Tibial nerve (tissue), 4 donors: ENCODE measurements around the gene FTCD. TPM values are rescaled to one million over a fixed set of nuclear protein-coding genes. Genes with fewer than 3 reads are reported as not detected.
A peak's percentile ranks its signal among the peaks of the same experiment; 100 is the strongest.
"Not testable (repeated sequence)": the region's sequence is repeated elsewhere in the genome, so short reads cannot be mapped to it uniquely, and the experiment has no call there.

Experiments used
- DNase-seq, 2 donors: peaks; one replicate each; pipeline ENCODE4 v3.0.0-alpha.2; 2019; ENCODE audit warnings: low spot score in 2 of 2
- H3K27ac ChIP-seq, 4 donors: fragments of 200-600 bp; sonication (generic) in 3 of 4; one replicate each; pipeline ENCODE4 v1.5.1; 2017 to 2019; ENCODE audit warnings: mild to moderate bottlenecking in 1 of 4
- H3K27me3 ChIP-seq, 2 donors: fragments of 200-600 bp; sonication (generic) in 1 of 2; one replicate each; pipeline versions ENCODE4 v1.5.1 to v1.6.0; 2017 to 2019
- H3K36me3 ChIP-seq, 3 donors: fragments of 200-600 bp; sonication (generic); one replicate each; pipeline ENCODE4 v1.5.1; 2018 to 2019
- H3K4me1 ChIP-seq, 4 donors: fragments of 200-600 bp; sonication (generic) in 3 of 4; one replicate each; pipeline ENCODE4 v1.5.1; 2017 to 2019
- H3K4me3 ChIP-seq, 4 donors: fragments of 200-600 bp; sonication (generic) in 3 of 4; one replicate each; pipeline ENCODE4 v1.5.1; 2017 to 2019; ENCODE audit warnings: mild to moderate bottlenecking in 1 of 4, moderate library complexity in 1 of 4
- H3K9me3 ChIP-seq, 4 donors: fragments of 200-600 bp; sonication (generic) in 3 of 4; one replicate each; pipeline ENCODE4 v1.5.1; 2017 to 2019
- EP300 ChIP-seq, 2 donors: sonication (generic); formaldehyde crosslinking; IDR thresholded peaks; one replicate each; pipeline ENCODE4 v1.6.1; 2017; ENCODE audit warnings: antibody characterized with exemption in 2 of 2, mild to moderate bottlenecking in 1 of 2
- POLR2A ChIP-seq, 2 donors: fragments of 450-650 bp; IDR thresholded peaks; one replicate each; pipeline ENCODE4 v1.6.1; 2017; ENCODE audit warnings: antibody characterized with exemption in 2 of 2, mild to moderate bottlenecking in 2 of 2, moderate library complexity in 2 of 2
- WGBS, 2 donors: methylation state at CpG; one replicate each; pipeline ENCODE4 v1.1.5; 2018; 5-methylcytosine and 5-hydroxymethylcytosine counted together
- total RNA-seq, 4 donors: library from RNA; depleted of rRNA; stranded (reverse); fragments of >200 nt; gene quantifications; one replicate each; pipeline ENCODE4 v1.1.0, GENCODE V29; 2016
- TF ChIP-seq, protein P1 (sequence below), 5 experiments: fragments of 200-600 bp in 3 of 5; fragments of 450-650 bp in 2 of 5; sonication (generic) in 3 of 5; IDR thresholded peaks; one replicate each; pipeline ENCODE4 v1.5.1; 2016 to 2019; ENCODE audit warnings: antibody characterized with exemption in 5 of 5, mild to moderate bottlenecking in 3 of 5, moderate library complexity in 2 of 5

Gene FTCD
- total RNA-seq, 4 donors from 2014 or later, result 2.2 to 21.2 (median 2.5) TPM

DNA sequence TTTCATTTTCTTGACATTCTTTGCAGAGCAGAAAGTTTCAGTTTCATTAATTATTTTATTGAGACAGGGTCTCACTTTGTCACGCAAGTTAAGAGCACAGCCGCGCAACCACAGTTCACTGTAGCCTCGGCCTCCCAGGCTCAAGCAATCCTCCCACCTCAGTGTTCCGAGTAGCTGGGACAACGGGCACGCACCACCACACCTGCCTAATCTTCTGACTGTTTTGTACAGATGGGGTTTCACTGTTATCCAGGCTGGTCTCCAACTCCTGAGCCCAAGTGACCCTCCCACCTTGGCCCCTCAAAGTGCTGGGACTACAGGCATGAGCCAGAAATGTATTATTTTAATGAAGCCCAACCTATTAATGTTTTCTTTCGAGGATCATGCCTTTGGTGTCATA is 31.9 kb upstream of the FTCD start:
- no peak for DNase-seq
- Histone ChIP-seq H3K27me3 (no peaks in the 10 kb centered on the region), H3K4me3 (no peak overlapping the region), H3K9me3 (no peaks in the 10 kb centered on the region), H3K27ac (no peak overlapping the region), H3K4me1 (peaks cover 0 to 9% (median 2%) of the 10 kb centered on the region in 4 donors), H3K36me3 (peaks cover 0 to 32% (median 3%) of the 10 kb centered on the region in 3 donors)
- no peak for TF ChIP-seq POLR2A (IDR thresholded peaks at IDR 0.05)
- TF ChIP-seq, protein P1, sequence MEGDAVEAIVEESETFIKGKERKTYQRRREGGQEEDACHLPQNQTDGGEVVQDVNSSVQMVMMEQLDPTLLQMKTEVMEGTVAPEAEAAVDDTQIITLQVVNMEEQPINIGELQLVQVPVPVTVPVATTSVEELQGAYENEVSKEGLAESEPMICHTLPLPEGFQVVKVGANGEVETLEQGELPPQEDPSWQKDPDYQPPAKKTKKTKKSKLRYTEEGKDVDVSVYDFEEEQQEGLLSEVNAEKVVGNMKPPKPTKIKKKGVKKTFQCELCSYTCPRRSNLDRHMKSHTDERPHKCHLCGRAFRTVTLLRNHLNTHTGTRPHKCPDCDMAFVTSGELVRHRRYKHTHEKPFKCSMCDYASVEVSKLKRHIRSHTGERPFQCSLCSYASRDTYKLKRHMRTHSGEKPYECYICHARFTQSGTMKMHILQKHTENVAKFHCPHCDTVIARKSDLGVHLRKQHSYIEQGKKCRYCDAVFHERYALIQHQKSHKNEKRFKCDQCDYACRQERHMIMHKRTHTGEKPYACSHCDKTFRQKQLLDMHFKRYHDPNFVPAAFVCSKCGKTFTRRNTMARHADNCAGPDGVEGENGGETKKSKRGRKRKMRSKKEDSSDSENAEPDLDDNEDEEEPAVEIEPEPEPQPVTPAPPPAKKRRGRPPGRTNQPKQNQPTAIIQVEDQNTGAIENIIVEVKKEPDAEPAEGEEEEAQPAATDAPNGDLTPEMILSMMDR (IDR thresholded peaks at IDR 0.05), result no peak
- 93 to 97% methylated on average over 8 of the region's 8 CpGs for WGBS, 2 donors

DNA sequence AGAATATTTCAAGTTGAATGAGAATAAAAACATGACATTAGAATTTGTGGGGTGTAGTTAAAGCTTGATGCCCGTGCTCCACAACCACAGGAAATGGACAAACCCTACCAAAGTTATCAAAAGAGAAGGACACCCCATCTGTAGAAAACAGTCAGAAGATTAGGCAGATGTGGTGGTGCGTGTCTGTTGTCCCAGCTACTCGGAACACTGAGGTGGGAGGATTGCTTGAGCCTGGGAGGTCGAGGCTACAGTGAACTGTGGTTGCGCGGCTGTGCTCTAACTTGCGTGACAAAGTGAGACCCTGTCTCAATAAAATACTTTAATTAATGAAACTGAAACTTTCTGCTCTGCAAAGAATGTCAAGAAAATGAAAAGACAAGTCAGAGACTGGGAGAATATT is 30.3 kb upstream of the FTCD start:
- TF ChIP-seq, protein P1 (IDR thresholded peaks at IDR 0.05), result no peak
- TF ChIP-seq POLR2A (IDR thresholded peaks at IDR 0.05) (no peak), EP300 (IDR thresholded peaks at IDR 0.05) (no peak)
- H3K9me3 ChIP-seq, result no peaks in the 10 kb centered on the region
- 77 to 80% methylated on average over 7 of the region's 7 CpGs for WGBS, 2 donors
- H3K4me1 ChIP-seq, result peaks cover 0 to 6% (median 2%) of the 10 kb centered on the region in 4 donors
- peak overlapping the region in 1 of 4 donors; percentile 54 for H3K4me3 ChIP-seq
- no peak for DNase-seq
- H3K27me3 ChIP-seq, result no peaks in the 10 kb centered on the region
- H3K27ac ChIP-seq, result peak overlapping the region in 1 of 4 donors; percentile 88
- H3K36me3 ChIP-seq, result peaks cover 0 to 17% (median 0%) of the 10 kb centered on the region in 3 donors

DNA sequence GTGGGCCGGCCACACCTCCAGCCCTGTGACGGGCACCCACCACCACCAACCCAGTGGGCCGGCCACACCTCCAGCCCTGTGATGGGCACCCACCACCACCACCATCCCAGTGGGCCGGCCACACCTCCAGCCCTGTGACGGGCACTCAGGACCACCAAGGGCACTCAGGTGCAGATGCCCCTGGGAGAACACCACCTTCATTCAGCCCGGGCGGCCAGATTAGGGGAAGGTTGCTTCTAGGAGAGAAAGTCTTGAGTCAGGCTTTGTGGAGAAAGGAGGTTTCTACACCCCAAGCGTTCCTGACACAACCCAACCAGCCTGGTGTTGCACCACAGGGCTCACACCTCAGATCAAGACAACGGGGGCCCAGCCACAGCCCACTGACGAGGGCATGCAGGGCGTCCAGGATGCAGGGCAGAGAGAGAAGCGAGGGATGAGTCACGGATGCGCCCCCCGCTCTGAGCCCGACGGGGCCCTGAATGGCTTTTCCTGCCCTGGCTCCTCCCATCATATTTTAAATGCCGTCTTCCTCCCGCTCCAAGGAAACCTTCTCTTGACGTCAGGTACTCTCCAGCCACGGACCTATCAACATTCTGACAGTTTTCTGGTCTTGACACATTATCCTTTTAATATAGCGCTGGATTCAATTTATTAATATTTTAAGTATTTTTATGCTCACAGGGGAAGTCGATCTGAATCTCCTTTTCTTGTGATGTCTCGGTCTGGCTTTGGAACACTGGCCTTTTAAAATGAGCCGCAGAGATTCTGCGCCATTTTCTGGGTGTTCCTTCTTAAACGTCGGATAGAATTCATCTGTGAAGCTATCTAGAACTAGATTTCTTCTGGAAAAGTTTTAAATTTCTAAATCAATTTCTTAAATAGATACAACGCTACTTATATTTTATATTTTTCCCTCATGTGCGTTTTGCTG is 29.5 kb upstream of the FTCD start:
- Histone ChIP-seq H3K4me1 (peaks cover 0 to 6% (median 2%) of the 10 kb centered on the region in 4 donors), H3K27me3 (no peaks in the 10 kb centered on the region), H3K9me3 (no peaks in the 10 kb centered on the region), H3K36me3 (peaks cover 0 to 9% (median 0%) of the 10 kb centered on the region in 3 donors), H3K27ac (peak overlapping the region; percentile 13 to 88 (median 65)), H3K4me3 (peak overlapping the region; percentile 21 to 76 (median 50))
- peak; percentile 32 to 71 for DNase-seq
- TF ChIP-seq POLR2A (IDR thresholded peaks at IDR 0.05) (peak in 1 of 2 donors; percentile 35), EP300 (IDR thresholded peaks at IDR 0.05) (peak in 1 of 2 donors; percentile 34)
- TF ChIP-seq, protein P1 (IDR thresholded peaks at IDR 0.05), result no peak
- 12 to 45% methylated on average over 22 to 30 of the region's 30 CpGs for WGBS, 2 donors

DNA sequence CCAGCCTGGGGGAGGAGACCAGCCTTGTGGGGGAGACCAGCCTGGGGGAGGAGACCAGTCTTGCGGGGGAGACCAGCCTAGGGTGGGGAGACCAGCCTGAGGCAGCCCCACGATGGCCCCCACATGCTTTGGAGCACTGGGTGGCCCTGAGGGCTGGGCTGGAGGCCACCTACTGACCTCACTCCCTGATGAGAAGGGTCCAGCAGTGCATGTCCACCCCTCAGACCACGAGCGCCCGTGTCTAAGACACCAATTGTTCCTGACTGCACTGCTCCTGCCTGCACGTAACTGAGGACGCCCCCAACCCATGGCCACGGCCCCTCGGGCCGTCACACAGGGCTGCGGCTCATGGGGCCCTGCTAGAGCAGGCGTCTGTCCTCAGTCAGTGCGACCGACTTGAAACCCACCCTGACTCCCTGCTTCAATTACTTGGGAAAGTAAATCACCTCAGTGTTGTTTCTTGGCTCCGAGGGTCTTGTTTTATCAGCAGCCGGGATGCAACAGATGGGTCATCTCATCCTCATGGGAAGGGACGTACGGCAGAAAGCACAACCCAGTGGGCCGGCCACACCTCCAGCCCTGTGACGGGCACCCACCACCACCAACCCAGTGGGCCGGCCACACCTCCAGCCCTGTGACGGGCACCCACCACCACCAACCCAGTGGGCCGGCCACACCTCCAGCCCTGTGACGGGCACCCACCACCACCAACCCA is 28.7 kb upstream of the FTCD start, which contains the start of gene SPATC1L:
TSS of gene SPATC1L (minus strand) at position 550 of the 715 bp plus-strand sequence. CDS start 1,643 bp downstream, outside the sequence.
- TF ChIP-seq EP300 (IDR thresholded peaks at IDR 0.05) (no peak), POLR2A (IDR thresholded peaks at IDR 0.05) (no peak)
- TF ChIP-seq, protein P1 (IDR thresholded peaks at IDR 0.05), result no peak
- Histone ChIP-seq H3K36me3 (peaks cover 0 to under 1% (median 0%) of the 10 kb centered on the region in 3 donors), H3K9me3 (no peaks in the 10 kb centered on the region), H3K27ac (peak within 1 kb of the TSS; percentile 13 to 88 (median 65)), H3K4me1 (peaks cover 0 to 6% (median 2%) of the 10 kb centered on the region in 4 donors), H3K27me3 (no peaks in the 10 kb centered on the region), H3K4me3 (peak within 1 kb of the TSS; percentile 46 to 76 (median 54))
- 1 to 36% methylated on average over 18 to 20 of the region's 24 CpGs for WGBS, 2 donors
- DNase-seq, result peak in 1 of 2 donors; percentile 40

DNA sequence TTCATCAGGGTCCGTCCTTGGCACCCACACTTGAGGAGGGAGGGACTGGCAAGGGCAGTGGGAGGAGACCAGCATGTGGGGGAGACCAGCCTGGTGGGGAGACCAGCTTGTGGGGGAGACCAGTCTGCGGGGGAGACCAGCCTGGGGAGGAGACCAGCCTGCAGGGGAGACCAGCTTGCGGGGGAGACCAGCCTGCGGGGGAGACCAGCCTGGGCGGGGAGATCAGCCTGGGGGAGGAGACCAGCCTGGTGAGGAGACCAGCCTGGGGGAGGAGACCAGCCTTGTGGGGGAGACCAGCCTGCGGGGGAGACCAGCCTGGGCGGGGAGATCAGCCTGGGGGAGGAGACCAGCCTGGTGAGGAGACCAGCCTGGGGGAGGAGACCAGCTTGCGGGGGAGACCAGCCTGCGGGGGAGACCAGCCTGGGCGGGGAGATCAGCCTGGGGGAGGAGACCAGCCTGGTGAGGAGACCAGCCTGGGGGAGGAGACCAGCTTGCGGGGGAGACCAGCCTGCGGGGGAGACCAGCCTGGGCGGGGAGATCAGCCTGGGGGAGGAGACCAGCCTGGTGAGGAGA is 28.0 kb upstream of the FTCD start:
- not testable (repeated sequence) for H3K4me3 ChIP-seq, H3K36me3 ChIP-seq, H3K27me3 ChIP-seq, H3K9me3 ChIP-seq, H3K4me1 ChIP-seq, DNase-seq, H3K27ac ChIP-seq
- 36% methylated on average over 2 of the region's 13 CpGs; no CpG with 5 or more reads in 1 of the 2 donors for WGBS, 2 donors
